Hepatic stellate cell (primary cell): ENCODE measurements around the gene GRID1.

Experiments used
- DNase-seq: peaks from one replicate; pipeline ENCODE4 v3.0.0; 2011; ENCODE audit warnings: low spot score

GRID1 gene

DNA sequence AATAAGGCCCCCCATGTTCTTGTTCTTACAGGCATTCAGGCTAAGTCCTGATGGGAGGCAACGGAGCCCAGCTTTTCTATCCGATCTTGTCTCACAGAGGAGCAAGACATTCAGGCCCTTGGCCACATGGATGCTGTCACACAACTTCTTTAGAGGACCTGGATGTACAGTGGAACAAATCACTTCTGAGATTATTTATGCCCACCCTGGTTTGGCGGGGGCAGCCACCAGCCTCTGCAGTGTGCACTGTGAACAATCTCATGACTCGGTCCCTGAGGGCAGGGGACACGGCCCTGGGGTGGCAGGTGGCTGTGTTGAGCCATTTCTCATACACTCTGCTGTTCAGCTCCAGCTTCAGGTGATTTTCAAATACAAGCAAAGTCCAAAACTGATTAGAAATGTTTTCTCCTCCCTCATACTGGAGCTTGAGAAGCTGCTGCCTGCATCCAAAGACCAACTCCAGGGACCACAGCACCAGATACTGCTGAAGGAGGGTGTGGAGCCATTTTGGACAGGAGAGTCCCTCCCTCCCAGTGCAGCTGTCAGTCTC is 441.3 kb downstream of the GRID1 start:
- DNase-seq: no peak

- DNase-seq: no peak
Observed at GRCh38 chr10:85924382-85925102, 442.1 kb downstream of the GRID1 start.

- DNase-seq: no peak
Observed at GRCh38 chr10:85922356-85923129, 444.1 kb downstream of the GRID1 start.

DNA sequence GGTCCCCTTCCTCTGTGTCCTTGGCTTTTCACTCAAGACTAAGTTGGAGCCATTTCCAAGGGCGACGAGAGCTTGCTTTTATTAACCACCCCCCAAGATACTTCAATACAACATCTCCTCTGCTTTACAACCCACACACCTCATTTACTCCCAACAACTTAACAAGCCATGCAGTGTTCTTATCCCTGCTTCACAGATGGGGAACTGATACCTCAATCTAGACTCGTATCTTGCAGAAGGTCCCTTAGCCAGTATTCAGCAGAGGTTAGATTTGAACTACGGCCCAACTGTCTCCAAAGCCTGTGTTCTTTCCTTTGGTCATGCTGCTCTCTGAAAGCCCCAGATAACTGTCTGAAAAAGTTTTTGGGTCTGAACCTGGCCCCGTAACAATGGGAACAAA is 444.8 kb downstream of the GRID1 start:
- no peak for DNase-seq

- no peak for DNase-seq
Observed at GRCh38 chr10:85920311-85920710, 446.3 kb downstream of the GRID1 start.

DNA sequence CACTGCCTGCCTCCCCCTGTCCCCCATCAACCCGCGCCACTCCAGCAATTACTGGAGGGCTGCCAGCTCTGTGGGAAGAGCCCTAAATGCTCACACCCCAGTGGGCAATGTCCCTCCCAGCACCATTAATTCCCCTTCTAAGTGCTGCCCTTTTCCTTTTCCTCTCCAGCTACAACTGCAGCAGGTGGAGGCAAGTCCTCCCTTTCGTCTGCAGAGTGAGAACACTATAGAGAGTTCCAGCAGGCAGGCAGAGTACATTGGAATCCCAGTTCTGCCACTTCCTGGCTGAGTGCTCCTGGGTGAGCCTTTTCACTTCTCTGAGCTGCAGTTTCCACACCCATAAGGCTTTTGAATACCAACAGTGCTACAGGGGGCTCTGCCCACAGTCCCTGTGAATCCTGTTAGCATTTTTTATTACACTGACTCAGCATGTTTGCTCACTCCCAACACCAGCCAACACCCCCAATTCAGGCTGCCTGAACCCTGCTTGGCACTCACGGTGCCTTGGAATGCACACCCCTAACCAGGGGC is 447.0 kb downstream of the GRID1 start:
- no peak for DNase-seq

DNA sequence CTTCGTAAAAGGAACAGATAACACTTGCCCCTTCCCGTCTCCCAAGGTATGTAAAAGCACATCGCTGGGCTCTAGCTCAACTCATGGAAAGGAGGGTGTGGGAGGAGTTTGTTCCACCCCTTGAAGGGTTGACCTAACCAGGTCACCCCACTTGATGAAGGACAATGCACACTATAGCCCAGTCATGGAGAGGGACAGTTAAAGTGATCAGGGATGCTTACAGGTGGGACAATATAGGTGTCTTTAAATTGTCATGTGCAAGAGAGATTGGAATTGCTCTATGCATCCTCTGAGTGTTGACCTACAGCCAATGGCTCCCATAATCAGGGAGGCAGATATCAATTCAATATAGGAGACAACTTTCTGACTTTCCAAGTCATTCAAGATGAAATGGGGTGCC is 448.2 kb downstream of the GRID1 start:
- no peak for DNase-seq

DNA sequence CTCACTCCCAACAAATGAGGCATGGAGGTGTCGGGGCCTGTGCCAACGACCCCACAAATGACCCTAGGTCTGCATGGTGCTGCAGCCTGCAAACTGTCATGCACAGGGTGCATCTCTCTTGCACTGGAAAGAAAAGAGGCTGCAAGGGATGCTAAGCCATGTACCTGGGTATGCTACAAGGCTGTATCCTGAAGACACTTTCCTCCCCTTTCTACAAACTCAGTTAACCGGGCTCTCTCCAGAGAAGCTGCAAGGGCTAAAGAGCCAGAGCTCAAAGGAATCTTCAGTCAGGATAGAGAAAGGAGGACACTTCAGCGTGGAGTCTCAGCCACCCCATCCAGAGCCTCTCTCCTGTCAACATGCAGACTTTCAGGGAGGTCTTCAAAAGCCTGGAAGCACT is 449.0 kb downstream of the GRID1 start:
- DNase-seq: no peak

GRCh38 chr10:85916994-85917573 is 449.5 kb downstream of the GRID1 start:
- no peak for DNase-seq

GRCh38 chr10:85916286-85916685 is 450.3 kb downstream of the GRID1 start:
- DNase-seq: no peak

DNA sequence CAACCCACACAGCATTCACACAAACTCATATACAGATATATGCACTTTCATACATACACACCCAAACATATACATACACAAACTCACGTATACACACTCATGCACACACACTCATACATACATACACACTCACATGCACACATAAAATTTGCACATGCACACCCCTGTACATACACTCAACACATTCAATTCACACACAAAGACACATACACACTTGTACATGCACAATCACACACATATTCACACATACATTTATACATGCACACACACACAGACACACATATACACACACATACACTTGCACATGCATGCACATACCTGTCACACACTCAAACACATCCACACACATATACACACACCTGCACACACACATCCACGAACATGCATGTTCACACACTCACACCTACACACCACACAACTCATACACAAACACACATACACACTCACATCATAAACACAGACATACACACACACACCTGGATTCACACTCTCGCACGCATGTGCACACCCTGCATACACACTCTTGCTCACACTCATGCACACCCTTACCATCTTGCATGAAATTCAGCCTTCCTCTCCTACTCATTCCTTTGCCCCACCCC is 451.2 kb downstream of the GRID1 start:
- DNase-seq: no peak

DNA sequence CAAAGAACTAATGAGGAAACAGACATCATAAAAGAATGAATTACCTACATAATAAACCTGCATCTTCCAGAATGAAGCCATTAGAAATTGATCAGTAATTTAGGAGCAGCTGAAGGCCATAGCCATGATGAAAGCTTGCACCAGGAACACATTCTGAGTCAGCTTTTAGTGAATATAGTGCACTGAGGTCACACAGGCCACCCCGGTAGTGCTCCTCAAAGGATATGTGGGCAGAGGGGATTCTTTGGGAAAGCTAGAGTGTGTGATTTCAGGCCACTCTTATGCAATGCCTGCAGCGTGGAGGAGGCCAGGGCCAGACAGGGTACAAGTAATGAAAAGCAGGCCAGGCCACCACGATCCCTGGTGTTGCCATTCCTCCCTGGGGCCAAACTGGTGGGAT is 451.9 kb downstream of the GRID1 start:
- DNase-seq: no peak

GRCh38 chr10:85908462-85908861 is 458.1 kb downstream of the GRID1 start:
- DNase-seq: no peak

DNA sequence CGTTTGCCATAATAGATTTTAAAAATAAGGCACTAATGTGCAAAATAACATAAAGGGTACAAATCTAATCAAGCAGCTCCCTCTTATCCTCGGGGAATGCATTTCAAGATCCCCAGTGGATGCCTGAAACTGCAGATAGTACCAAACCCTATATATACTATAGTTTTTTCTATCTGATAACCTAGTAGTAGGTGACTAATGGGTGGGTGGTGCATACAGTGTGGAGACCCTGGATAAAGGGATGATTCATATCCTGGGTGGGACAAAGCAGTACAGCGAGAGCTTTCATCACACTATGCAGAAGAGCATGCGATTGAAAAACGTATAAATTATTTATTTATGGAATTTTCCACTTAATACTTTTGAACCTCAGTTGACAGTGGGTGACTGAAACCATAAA is 464.5 kb downstream of the GRID1 start:
- no peak for DNase-seq

GRCh38 chr10:85901599-85901998 is 465.0 kb downstream of the GRID1 start:
- no peak for DNase-seq

DNA sequence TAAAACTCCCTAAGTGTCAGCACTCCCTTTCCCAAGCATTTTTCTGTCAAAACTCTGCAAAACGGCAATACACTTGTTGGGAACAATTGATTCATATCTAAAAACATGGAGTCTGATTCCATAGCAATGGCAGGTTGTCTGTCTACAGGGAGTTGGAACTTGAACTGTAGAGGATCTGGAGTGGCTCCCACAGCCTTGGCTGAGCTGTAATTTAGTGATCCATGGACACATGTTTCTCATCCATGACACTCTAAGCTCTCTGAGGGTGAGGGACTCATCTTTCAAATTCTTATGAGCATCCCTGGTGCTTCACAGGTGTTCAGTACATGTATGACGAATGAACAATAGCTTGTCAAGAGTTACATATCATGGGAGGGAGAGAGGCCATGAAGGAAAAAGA is 466.1 kb downstream of the GRID1 start:
- no peak for DNase-seq

- DNase-seq: no peak
Observed at GRCh38 chr10:85900061-85900460, 466.5 kb downstream of the GRID1 start.

- DNase-seq: no peak
Observed at GRCh38 chr10:85891472-85891871, 475.1 kb downstream of the GRID1 start.

GRCh38 chr10:85888559-85888958 is 478.0 kb downstream of the GRID1 start:
- no peak for DNase-seq

GRCh38 chr10:85888004-85888403 is 478.6 kb downstream of the GRID1 start:
- no peak for DNase-seq

GRCh38 chr10:85874208-85874607 is 492.4 kb downstream of the GRID1 start:
- no peak for DNase-seq

GRCh38 chr10:85873063-85873462 is 493.5 kb downstream of the GRID1 start:
- DNase-seq: no peak
